Stomach smooth muscle (tissue), 2 donors: ENCODE measurements around the gene PIKFYVE.
"Not testable (repeated sequence)": the region's sequence is repeated elsewhere in the genome, so short reads cannot be mapped to it uniquely, and the experiment has no call there.

Source experiments
- H3K27ac ChIP-seq: one replicate; pipeline ENCODE4 v1.7.0; 2013; ENCODE audit warnings: mild to moderate bottlenecking, low read length, inconsistent platforms
- H3K27me3 ChIP-seq, 2 donors: one replicate each; pipeline ENCODE4 v1.7.0; 2013; ENCODE audit warnings: low read length in 2 of 2; ENCODE audit not compliant: insufficient read depth in 2 of 2, control insufficient read depth in 1 of 2
- H3K36me3 ChIP-seq, 2 donors: one replicate each; pipeline ENCODE4 v1.7.0; 2013; ENCODE audit warnings: low read length in 2 of 2; ENCODE audit not compliant: control insufficient read depth in 2 of 2, insufficient read depth in 2 of 2
- H3K4me1 ChIP-seq: one replicate; pipeline ENCODE4 v1.7.0; 2013; ENCODE audit warnings: low read length; ENCODE audit not compliant: control insufficient read depth, insufficient read depth
- H3K4me3 ChIP-seq, 2 donors: one replicate each; pipeline ENCODE4 v1.7.0; 2013; ENCODE audit warnings: low read length in 2 of 2
- H3K9ac ChIP-seq, 2 donors: one replicate each; pipeline ENCODE4 v1.7.0; 2013; ENCODE audit warnings: low read length in 2 of 2, mild to moderate bottlenecking in 1 of 2
- H3K9me3 ChIP-seq, 2 donors: one replicate each; pipeline ENCODE4 v1.7.0; 2013; ENCODE audit warnings: low read length in 2 of 2; ENCODE audit not compliant: control insufficient read depth in 2 of 2
- donor health status: healthy.
- donor health status: Pancreatic carcinoma.

Gene PIKFYVE

GRCh38 chr2:208384637-208385036 lies 118.6 kb downstream of the PIKFYVE start:
- Histone ChIP-seq H3K36me3 (no peaks in the 10 kb centered on the region), H3K4me1 (no peaks in the 10 kb centered on the region), H3K9me3 (no peaks in the 10 kb centered on the region), H3K4me3 (no peak overlapping the region), H3K27ac (no peak overlapping the region), H3K9ac (no peak overlapping the region), H3K27me3 (peaks cover 0 to 6% of the 10 kb centered on the region in 2 donors)

- H3K9ac ChIP-seq: no peak overlapping the region
- H3K4me3 ChIP-seq: no peak overlapping the region
- no peak overlapping the region for H3K27ac ChIP-seq
- H3K4me1 ChIP-seq: no peaks in the 10 kb centered on the region
- H3K9me3 ChIP-seq: no peaks in the 10 kb centered on the region
- peaks cover 0 to 6% of the 10 kb centered on the region in 2 donors for H3K27me3 ChIP-seq
- no peaks in the 10 kb centered on the region for H3K36me3 ChIP-seq
Measured at GRCh38 chr2:208386541-208386940, 120.5 kb downstream of the PIKFYVE start.

- H3K9ac ChIP-seq: no peak overlapping the region
- H3K4me1 ChIP-seq: no peaks in the 10 kb centered on the region
- peaks cover 0 to 3% of the 10 kb centered on the region in 2 donors for H3K9me3 ChIP-seq
- no peak overlapping the region for H3K27ac ChIP-seq
- H3K27me3 ChIP-seq: no peaks in the 10 kb centered on the region
- no peaks in the 10 kb centered on the region for H3K36me3 ChIP-seq
- H3K4me3 ChIP-seq: no peak overlapping the region
Measured at GRCh38 chr2:208389940-208390339, 123.9 kb downstream of the PIKFYVE start.

- H3K27ac ChIP-seq: no peak overlapping the region
- H3K9me3 ChIP-seq: peaks cover 0 to 3% of the 10 kb centered on the region in 2 donors
Measured at GRCh38 chr2:208392300-208392699, 126.2 kb downstream of the PIKFYVE start.

GRCh38 chr2:208396796-208397195 lies 130.7 kb downstream of the PIKFYVE start:
- H3K36me3 ChIP-seq, H3K27ac ChIP-seq, H3K9ac ChIP-seq, H3K4me3 ChIP-seq, H3K9me3 ChIP-seq, H3K27me3 ChIP-seq, H3K4me1 ChIP-seq: not testable (repeated sequence)

More at GRCh38 chr2:208392300-208392699, 126.2 kb downstream of the PIKFYVE start:
- H3K27me3 ChIP-seq: no peaks in the 10 kb centered on the region
- no peaks in the 10 kb centered on the region for H3K36me3 ChIP-seq
- H3K4me3 ChIP-seq: no peak overlapping the region
- no peaks in the 10 kb centered on the region for H3K4me1 ChIP-seq
- no peak overlapping the region for H3K9ac ChIP-seq

GRCh38 chr2:208399201-208399600 lies 133.1 kb downstream of the PIKFYVE start:
- H3K36me3 ChIP-seq: no peaks in the 10 kb centered on the region
- H3K27me3 ChIP-seq: no peaks in the 10 kb centered on the region
- H3K4me1 ChIP-seq: no peaks in the 10 kb centered on the region
- H3K27ac ChIP-seq: no peak overlapping the region
- no peak overlapping the region for H3K4me3 ChIP-seq
- H3K9me3 ChIP-seq: no peaks in the 10 kb centered on the region
- no peak overlapping the region for H3K9ac ChIP-seq

GRCh38 chr2:208406474-208407451 lies 140.7 kb downstream of the PIKFYVE start, which contains the start of gene PTH2R:
Gene PTH2R (plus strand): TSS chr2:208406792. CDS start chr2:208407044, 252 bp downstream.
- Histone ChIP-seq H3K27me3 (peaks cover 16 to 19% of the 10 kb centered on the region in 2 donors), H3K9me3 (no peaks in the 10 kb centered on the region), H3K9ac (no peak within 1 kb of the TSS), H3K4me3 (peak within 1 kb of the TSS; percentile 36 to 59), H3K36me3 (no peaks in the 10 kb centered on the region), H3K4me1 (peaks cover 7% of the 10 kb centered on the region), H3K27ac (no peak within 1 kb of the TSS)

- H3K9me3 ChIP-seq: no peaks in the 10 kb centered on the region
- H3K27me3 ChIP-seq: peaks cover 16 to 19% of the 10 kb centered on the region in 2 donors
- H3K4me1 ChIP-seq: peaks cover 7% of the 10 kb centered on the region
- no peak overlapping the region for H3K9ac ChIP-seq
- H3K27ac ChIP-seq: no peak overlapping the region
- no peak overlapping the region for H3K4me3 ChIP-seq
- H3K36me3 ChIP-seq: no peaks in the 10 kb centered on the region
Measured at GRCh38 chr2:208407667-208408066, 141.6 kb downstream of the PIKFYVE start.
